T-helper 2 cell treated with Interferon-gamma antibody and Interleukin-4, amounts not matched to agents 100 ng/mL and 5 ng/mL, for 36 hours (primary cell): ENCODE measurements around the gene RIPOR2. TPM values are rescaled to one million over a fixed set of nuclear protein-coding genes. Genes with fewer than 3 reads are reported as not detected.
"Not testable (repeated sequence)": the region's sequence is repeated elsewhere in the genome, so short reads cannot be mapped to it uniquely, and the experiment has no call there.

Experiments used
- intact Hi-C: fragments of 100-400 bp; cut with micrococcal nuclease; formaldehyde crosslinking; loops from one replicate; pipeline ENCODE4 v1.15.1; 2023
- total RNA-seq: library from RNA; stranded (reverse); gene quantifications from 2 replicates; pipeline ENCODE4 v1.2.3, GENCODE V29; 2022

The RIPOR2 gene
- total RNA-seq, 1 donor from 2014 or later = 182 TPM

- intact Hi-C loops = loop anchor here (1.0 to 10.0 kb wide), 5 partner anchors 54 to 1219 kb away; no protein-coding TSS in a partner anchor
These were observed 160.2 kb downstream of the RIPOR2 start for GRCh38 chr6:24775520-24776058.

DNA sequence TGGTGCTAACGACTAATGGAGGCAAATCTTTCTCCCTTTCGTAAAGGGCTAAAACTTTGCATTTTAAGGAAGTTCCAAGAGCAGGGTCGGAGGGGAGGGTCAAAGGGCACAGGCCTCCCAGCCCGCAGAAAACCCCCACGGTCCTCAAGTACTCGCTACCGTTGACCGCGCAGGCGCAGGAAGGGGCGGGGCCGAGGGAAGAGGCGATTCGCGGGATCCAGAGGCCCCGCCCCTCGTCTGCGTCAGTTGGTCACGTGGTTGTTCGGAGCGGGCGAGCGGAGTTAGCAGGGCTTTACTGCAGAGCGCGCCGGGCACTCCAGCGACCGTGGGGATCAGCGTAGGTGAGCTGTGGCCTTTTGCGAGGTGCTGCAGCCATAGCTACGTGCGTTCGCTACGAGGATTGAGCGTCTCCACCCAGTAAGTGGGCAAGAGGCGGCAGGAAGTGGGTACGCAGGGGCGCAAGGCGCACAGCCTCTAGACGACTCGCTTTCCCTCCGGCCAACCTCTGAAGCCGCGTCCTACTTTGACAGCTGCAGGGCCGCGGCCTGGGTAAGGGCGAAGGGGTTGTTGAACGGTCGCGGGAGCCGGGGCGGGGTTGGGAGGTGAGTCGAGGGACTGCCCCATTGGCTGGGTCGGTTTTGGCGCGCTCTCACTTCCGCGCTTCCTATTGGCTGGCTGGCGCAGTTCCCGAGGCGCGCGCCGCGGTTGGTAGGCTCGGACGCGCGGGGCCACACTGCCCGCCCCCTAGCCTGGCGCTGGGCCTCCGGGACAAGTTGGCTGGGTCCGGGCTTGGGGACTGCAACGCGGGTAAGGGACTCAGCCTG is 160.9 kb downstream of the RIPOR2 start, which contains the start of gene GMNN:
Gene GMNN, plus strand, starts transcription at position 242 of the 824 bp plus-strand sequence. CDS start 2,310 bp downstream, outside the sequence.
- intact Hi-C loops = loop anchor here (1.0 to 10.0 kb wide), 6 partner anchors 54 to 1220 kb away; partner anchors contain the start of gene ACOT13

DNA sequence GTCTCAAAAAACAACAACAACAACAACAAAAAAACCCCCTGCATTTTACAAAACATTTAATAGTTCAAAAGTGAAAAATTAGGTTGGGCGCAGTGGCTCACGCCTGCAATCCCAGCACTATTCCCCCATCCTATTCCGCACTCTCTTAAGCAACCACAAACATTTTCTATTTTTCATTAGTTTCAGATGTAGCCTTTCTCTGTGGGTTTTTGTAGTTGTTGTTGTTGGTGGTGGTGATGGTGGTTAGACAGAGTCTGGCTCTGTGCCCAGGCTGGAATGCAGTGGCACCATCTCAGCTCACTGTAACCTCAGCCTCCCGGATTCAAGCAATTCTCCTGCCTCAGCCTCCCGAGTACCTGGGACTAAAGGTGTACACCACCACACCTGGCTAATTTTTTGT is 167.4 kb downstream of the RIPOR2 start:
- intact Hi-C loops = no loop called here

- intact Hi-C loops = loop anchor here (1.0 to 2.0 kb wide), 2 partner anchors 48 to 186 kb away; partner anchors contain the start of gene C6orf62
These were observed 168.9 kb downstream of the RIPOR2 start for GRCh38 chr6:24766680-24767462.

- intact Hi-C loops = loop anchor here (1.0 to 2.0 kb wide), 2 partner anchors 47 to 185 kb away; partner anchors contain the start of gene C6orf62
These were observed 169.8 kb downstream of the RIPOR2 start for GRCh38 chr6:24765968-24766367.

DNA sequence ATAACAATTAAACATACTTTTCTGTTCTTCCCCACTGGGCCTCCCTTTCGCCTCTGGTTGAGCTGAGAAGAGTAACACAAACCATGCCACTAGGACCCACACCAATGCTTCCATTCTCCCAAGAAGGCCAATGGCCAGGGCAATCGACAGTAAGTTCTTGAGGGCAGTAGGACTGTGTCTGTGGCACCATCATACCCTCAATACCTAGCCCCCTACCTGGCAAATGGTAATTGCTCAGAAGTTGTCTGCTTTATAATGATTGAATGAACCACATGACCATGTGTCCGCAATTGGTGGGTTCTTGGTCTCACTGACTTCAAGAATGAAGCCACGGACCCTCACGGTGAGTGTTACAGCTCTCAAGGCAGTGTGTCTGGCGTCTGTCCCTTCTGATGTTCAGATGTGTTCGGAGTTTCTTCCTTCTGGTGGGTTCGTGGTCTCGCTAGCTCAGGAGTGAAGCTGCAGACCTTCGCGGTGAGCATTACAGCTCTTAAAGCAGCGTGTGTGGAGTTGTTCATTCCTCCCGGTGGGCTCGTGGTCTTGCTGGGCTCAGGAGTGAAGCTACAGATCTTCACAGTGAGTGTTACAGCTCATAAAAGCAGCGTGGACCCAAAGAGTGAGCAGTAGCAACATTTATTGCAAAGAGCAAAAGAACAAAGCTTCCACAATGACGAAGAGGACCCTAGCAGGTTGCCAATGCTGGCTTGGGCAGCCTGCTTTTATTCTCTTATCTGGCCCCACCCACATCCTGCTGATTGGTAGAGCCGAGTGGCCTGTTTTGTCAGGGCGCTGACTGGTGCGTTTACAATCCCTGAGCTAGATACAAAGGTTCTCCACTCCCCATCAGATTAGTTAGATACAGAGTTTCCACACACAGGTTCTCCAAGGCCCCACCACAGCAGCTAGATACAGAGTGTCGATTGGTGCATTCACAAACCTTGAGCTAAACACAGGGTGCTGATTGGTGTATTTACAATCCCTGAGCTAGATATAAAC is 170.6 kb downstream of the RIPOR2 start:
- intact Hi-C loops = not testable (repeated sequence)

GRCh38 chr6:24763578-24763977 is 172.2 kb downstream of the RIPOR2 start:
- intact Hi-C loops = no loop called here

DNA sequence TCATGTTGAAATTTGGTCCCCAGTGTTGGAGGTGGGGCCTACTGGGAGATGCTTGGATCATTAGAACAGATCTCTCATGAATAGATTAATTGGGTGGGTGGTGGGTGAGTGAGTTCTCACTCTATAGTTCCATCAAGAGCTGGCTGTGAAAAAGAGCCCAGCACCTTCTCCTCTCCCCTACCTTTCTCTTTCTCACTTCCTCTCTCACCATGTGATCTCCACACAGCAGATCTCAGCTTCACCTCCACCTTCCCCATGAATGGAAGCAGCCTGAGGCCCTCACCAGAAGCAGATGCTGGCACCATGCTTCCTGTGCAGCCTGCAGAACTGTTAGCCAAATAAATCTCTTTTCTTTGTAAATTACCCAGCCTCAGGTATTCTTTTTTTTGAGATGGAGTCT is 173.9 kb downstream of the RIPOR2 start:
- intact Hi-C loops = no loop called here

DNA sequence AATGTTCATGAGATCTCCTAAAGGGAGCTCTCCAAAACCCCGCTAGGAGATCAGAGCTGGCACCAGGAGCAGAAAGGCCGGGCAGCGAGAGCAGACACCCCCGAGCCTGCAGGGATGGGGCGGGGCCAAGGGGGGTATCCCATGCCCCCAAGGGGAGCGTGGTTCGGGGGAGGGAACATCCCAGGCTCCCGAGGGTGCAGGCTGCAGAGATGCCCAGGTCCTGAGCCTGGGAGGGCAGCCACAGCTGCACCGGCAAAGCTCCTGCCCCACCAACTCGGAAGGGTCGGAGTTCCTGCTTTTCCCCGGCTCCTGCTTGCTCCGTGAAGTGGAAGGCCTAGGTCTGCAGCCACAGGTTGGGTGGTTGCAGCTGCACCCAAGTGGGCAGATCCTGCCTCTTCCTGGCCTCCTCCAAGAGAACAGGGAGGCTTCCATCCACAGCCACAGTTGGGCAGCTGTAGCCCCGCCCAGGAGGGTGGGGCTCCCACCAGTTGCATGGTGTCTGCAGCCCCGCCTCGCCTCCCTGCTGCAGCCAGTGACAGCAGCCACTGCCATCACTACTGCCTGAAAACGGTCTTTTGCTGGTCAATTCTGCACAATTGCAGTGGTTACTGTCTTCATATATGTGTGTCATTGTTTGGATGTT is 174.4 kb downstream of the RIPOR2 start:
- intact Hi-C loops = no loop called here

GRCh38 chr6:24760210-24760609 is 175.6 kb downstream of the RIPOR2 start:
- intact Hi-C loops = no loop called here

DNA sequence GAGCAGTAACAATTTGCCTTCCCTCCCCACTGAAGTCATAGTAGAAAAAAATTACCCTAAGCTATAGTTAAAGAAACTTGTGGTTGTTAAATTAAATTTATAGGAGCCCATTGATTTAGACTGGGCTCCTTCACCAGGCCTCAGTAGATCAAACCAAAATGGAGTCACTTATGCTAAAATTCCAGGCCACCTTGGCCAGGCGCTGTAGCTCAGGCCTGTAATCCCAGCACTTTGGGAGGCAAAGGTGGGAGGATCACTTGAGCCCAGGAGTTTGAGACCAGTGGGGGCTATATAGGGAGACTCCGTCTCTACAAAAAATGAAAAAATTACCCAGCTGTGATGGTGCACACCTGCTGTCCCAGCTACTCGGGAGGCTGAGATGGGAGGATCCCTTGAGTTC is 176.0 kb downstream of the RIPOR2 start:
- intact Hi-C loops = no loop called here

DNA sequence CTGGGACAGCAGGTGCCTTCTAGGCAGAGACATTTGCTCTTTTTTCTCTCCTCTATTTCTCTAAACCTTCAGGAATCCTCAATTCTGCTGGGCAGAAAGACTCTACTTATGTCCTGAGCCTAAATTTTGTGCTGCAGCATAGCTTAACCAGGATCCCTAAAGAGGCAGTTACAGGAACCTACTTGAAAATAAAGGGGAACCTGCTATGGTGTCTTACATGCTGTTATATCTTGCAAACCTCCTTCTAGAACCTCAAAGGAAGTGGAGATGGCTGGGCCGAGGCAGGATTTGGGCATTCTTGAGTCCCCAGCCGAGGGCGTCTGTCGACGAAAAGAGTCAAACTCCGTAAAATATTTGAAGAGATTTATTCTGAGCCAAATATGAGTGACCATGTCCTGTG is 178.1 kb downstream of the RIPOR2 start:
- intact Hi-C loops = no loop called here

DNA sequence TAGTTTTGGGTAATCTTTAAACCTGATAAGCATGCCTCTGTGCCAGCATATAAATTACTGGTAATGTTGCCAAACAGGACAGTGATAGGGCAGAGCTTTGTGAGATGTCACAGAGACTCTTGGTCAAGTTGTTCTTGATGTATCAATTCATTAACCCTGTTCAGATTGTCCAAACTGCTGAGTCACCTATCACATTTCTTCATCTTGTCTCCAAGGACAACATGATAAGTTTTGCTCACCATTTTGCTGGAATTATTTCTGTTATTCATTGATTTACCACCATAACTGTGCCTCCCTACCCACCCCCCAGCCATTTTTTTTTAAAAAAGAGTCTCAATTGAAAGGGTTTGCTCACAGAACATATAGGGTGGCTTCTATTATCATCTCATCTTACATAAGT is 180.5 kb downstream of the RIPOR2 start:
- intact Hi-C loops = no loop called here

GRCh38 chr6:24754378-24754777 is 181.4 kb downstream of the RIPOR2 start:
- intact Hi-C loops = not testable (repeated sequence)

Other genes with a start within 250 kb of the RIPOR2 start
- gene C6orf62, start 216.8 kb downstream of the RIPOR2 start, total RNA-seq = 125 and 126 TPM in 2 replicates
- gene GMNN, start 161.0 kb downstream of the RIPOR2 start, total RNA-seq = 66.6 and 69.0 TPM in 2 replicates
- gene ARMH2, start 137.0 kb downstream of the RIPOR2 start, total RNA-seq = 0.61 and 1.4 TPM in 2 replicates